ENCODE results near the gene GRK5.

DNA sequence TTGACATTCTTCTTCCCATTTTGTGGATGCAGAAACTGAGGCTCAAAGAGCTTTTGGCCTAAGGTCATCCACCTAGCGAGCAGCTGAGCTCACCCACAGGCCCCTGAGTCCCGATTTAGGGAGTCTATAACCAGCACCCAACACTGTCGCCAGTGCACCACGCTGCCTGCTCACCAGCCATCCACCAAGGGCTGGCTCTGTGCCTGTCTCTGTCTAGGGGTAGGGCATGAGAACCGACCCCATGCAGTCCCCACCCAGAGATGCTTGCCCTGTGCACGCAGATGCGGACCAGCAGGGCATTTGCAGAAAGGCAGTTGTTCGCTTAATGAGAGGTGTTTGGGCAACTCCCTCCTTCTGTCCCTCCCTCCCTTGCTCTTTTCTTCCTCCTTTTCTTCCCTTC lies 97.2 kb downstream of the GRK5 start:
- TF ChIP-seq, protein P1, sequence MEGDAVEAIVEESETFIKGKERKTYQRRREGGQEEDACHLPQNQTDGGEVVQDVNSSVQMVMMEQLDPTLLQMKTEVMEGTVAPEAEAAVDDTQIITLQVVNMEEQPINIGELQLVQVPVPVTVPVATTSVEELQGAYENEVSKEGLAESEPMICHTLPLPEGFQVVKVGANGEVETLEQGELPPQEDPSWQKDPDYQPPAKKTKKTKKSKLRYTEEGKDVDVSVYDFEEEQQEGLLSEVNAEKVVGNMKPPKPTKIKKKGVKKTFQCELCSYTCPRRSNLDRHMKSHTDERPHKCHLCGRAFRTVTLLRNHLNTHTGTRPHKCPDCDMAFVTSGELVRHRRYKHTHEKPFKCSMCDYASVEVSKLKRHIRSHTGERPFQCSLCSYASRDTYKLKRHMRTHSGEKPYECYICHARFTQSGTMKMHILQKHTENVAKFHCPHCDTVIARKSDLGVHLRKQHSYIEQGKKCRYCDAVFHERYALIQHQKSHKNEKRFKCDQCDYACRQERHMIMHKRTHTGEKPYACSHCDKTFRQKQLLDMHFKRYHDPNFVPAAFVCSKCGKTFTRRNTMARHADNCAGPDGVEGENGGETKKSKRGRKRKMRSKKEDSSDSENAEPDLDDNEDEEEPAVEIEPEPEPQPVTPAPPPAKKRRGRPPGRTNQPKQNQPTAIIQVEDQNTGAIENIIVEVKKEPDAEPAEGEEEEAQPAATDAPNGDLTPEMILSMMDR (conservative IDR thresholded peaks at IDR 0.05; ENCODE audit: low read depth, low read length) = no peak
- TF ChIP-seq EZH2 (IDR thresholded peaks at IDR 0.05; ENCODE audit: borderline replicate concordance, low read depth, low read length, poor library complexity, severe bottlenecking) = no peak
